ENCODE measurements around the gene COLGALT1.

Gene COLGALT1

DNA sequence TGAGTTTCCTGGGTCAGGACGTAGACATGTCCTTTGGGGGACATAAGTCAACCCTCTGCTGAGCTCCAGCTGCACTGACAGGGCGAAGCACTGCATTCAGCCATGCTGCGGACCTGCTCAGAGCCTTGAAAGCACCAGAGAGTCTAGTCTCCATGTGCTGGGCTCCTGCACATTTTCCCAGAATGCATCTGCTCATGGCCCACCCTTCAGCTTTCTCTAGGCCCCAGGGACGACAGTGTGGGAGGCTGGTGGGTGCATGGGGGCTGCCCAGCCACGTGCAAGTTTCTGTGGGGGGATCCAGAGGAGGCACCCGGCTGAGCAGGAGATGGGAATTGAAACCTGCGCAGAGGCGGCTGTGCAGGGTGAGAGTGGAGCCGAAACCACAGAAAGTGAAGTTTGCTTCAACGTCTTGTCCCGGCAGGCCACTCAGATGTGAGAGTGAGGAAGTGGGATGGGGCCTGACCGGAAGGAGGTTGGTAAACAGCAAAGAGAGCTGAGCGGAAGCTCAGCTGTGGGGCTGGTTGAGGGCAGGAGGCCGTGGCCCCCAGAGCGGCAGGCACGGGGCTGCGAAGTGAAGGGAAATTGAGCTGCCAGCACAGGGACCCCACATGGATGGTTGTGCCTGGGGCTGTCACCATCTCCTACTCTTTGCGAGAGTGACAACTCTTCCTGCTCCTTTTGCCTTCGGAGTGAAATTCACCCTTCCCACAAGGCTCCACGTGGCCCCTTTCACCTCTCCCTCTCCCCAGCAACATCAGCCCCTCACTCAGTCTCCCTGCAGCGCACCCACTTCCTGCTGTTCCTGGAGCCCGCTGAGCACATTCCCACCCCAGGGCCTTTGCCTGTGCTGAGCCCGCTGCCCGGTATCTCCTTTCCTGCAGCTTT lies 32.2 kb upstream of the COLGALT1 start:
- DNase-seq = no peak
- no peak overlapping the region for H3K4me3 ChIP-seq (ENCODE audit: low read length)
- H3K9ac ChIP-seq (ENCODE audit: low read length) = no peak overlapping the region
- H3K4ac ChIP-seq (ENCODE audit: low read depth, low read length) = no peak overlapping the region
- no peak overlapping the region for H3K27ac ChIP-seq (ENCODE audit: low read depth, low read length)
- no peak overlapping the region for H3K23ac ChIP-seq (ENCODE audit: low read length)
- no peak overlapping the region for H2BK5ac ChIP-seq (ENCODE audit: low read length)
- no peak overlapping the region for H4K5ac ChIP-seq (ENCODE audit: low read length)
- no CpG with 5 or more reads among the region's 24 CpGs for WGBS (ENCODE audit: extremely low coverage, insufficient coverage, low lambda C conversion rate)
- H3K56ac ChIP-seq (ENCODE audit: low read length) = no peak overlapping the region
- H2BK120ac ChIP-seq (ENCODE audit: low read depth, low read length) = no peak overlapping the region
- H3K79me1 ChIP-seq (ENCODE audit: low read length) = no peaks in the 10 kb centered on the region
- no peak overlapping the region for H4K8ac ChIP-seq (ENCODE audit: low read depth, low read length)
- H2AK5ac ChIP-seq (ENCODE audit: low read length) = no peak overlapping the region
- no peak overlapping the region for H3K4me2 ChIP-seq (ENCODE audit: low read length)
- no peaks in the 10 kb centered on the region for H3K4me1 ChIP-seq (ENCODE audit: control insufficient read depth, low read depth, low read length)
- H3K18ac ChIP-seq (ENCODE audit: low read length) = no peak overlapping the region
- H3K79me2 ChIP-seq (ENCODE audit: control insufficient read depth, insufficient read depth, low read length) = no peaks in the 10 kb centered on the region
- no peaks in the 10 kb centered on the region for H3K36me3 ChIP-seq (ENCODE audit: control insufficient read depth, insufficient read depth, low read length)
- no peak overlapping the region for H2BK15ac ChIP-seq (replicated peaks; ENCODE audit: low read depth)
- no peaks in the 10 kb centered on the region for H3K27me3 ChIP-seq (ENCODE audit: insufficient read depth, low read length, poor library complexity)

DNA sequence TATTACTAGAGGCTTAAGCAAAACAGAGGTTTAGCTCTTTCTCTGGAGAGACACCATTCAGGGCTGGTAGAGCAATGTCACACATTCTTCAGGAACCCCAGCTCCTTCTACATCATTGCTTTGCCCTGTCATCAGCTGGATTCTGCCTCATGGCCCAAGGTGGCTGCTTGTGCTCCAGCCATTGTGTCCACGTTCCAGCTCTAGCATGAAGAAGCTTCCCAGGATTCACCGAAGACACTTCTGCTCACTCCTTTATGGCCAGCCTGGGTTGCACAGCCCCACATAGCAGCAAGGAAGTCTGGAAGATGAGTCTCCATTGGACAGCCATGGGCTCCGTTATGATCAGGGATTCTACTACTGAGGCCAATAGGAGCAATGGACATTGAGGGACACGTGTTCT lies 30.8 kb upstream of the COLGALT1 start:
- no peak overlapping the region for H3K4me3 ChIP-seq (ENCODE audit: low read length)
- H3K36me3 ChIP-seq (ENCODE audit: control insufficient read depth, insufficient read depth, low read length) = no peaks in the 10 kb centered on the region
- no peak overlapping the region for H2BK15ac ChIP-seq (replicated peaks; ENCODE audit: low read depth)
- H3K18ac ChIP-seq (ENCODE audit: low read length) = no peak overlapping the region
- H3K56ac ChIP-seq (ENCODE audit: low read length) = no peak overlapping the region
- H2BK120ac ChIP-seq (ENCODE audit: low read depth, low read length) = no peak overlapping the region
- no peaks in the 10 kb centered on the region for H3K79me1 ChIP-seq (ENCODE audit: low read length)
- no peak overlapping the region for H2AK5ac ChIP-seq (ENCODE audit: low read length)
- no peaks in the 10 kb centered on the region for H3K4me1 ChIP-seq (ENCODE audit: control insufficient read depth, low read depth, low read length)
- H3K9ac ChIP-seq (ENCODE audit: low read length) = no peak overlapping the region
- no peak overlapping the region for H4K5ac ChIP-seq (ENCODE audit: low read length)
- DNase-seq = no peak
- WGBS (ENCODE audit: extremely low coverage, insufficient coverage, low lambda C conversion rate) = no CpG with 5 or more reads among the region's 4 CpGs
- H3K27ac ChIP-seq (ENCODE audit: low read depth, low read length) = no peak overlapping the region
- no peaks in the 10 kb centered on the region for H3K79me2 ChIP-seq (ENCODE audit: control insufficient read depth, insufficient read depth, low read length)
- no peaks in the 10 kb centered on the region for H3K27me3 ChIP-seq (ENCODE audit: insufficient read depth, low read length, poor library complexity)
- H2BK5ac ChIP-seq (ENCODE audit: low read length) = no peak overlapping the region
- no peak overlapping the region for H3K23ac ChIP-seq (ENCODE audit: low read length)
- no peak overlapping the region for H4K8ac ChIP-seq (ENCODE audit: low read depth, low read length)
- no peak overlapping the region for H3K4ac ChIP-seq (ENCODE audit: low read depth, low read length)
- H3K4me2 ChIP-seq (ENCODE audit: low read length) = no peak overlapping the region

DNA sequence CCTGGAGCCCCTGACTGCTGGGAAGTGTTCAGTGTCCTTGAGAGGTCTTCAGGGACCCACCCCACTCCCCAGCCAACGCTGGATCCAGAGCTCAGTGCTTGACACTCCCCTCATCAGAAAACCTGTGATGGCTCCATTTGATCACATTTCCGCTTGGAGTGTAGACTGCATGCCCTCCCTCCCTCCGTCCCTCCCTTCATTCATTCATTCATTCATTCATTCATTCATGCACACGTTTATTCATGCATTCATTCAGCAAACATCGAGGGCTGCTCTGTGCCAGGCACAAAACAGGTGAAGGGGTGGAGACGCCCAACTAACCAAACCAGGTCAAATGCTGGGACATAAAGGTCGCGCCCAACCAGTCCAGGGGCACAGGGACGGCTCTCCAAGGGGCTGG lies 30.3 kb upstream of the COLGALT1 start:
- Histone ChIP-seq H2BK15ac (replicated peaks; ENCODE audit: low read depth) (no peak overlapping the region), H3K27me3 (ENCODE audit: insufficient read depth, low read length, poor library complexity) (no peaks in the 10 kb centered on the region), H4K5ac (ENCODE audit: low read length) (no peak overlapping the region), H2BK120ac (ENCODE audit: low read depth, low read length) (no peak overlapping the region), H3K18ac (ENCODE audit: low read length) (no peak overlapping the region), H2BK5ac (ENCODE audit: low read length) (no peak overlapping the region), H2AK5ac (ENCODE audit: low read length) (no peak overlapping the region), H3K23ac (ENCODE audit: low read length) (no peak overlapping the region), H3K79me1 (ENCODE audit: low read length) (no peaks in the 10 kb centered on the region), H3K36me3 (ENCODE audit: control insufficient read depth, insufficient read depth, low read length) (no peaks in the 10 kb centered on the region), H4K8ac (ENCODE audit: low read depth, low read length) (no peak overlapping the region), H3K27ac (ENCODE audit: low read depth, low read length) (no peak overlapping the region), H3K4ac (ENCODE audit: low read depth, low read length) (no peak overlapping the region), H3K4me3 (ENCODE audit: low read length) (no peak overlapping the region), H3K79me2 (ENCODE audit: control insufficient read depth, insufficient read depth, low read length) (no peaks in the 10 kb centered on the region), H3K9ac (ENCODE audit: low read length) (no peak overlapping the region), H3K56ac (ENCODE audit: low read length) (no peak overlapping the region), H3K4me1 (ENCODE audit: control insufficient read depth, low read depth, low read length) (no peaks in the 10 kb centered on the region), H3K4me2 (ENCODE audit: low read length) (no peak overlapping the region)
- no peak for DNase-seq
- no CpG with 5 or more reads among the region's 9 CpGs for WGBS (ENCODE audit: extremely low coverage, insufficient coverage, low lambda C conversion rate)

DNA sequence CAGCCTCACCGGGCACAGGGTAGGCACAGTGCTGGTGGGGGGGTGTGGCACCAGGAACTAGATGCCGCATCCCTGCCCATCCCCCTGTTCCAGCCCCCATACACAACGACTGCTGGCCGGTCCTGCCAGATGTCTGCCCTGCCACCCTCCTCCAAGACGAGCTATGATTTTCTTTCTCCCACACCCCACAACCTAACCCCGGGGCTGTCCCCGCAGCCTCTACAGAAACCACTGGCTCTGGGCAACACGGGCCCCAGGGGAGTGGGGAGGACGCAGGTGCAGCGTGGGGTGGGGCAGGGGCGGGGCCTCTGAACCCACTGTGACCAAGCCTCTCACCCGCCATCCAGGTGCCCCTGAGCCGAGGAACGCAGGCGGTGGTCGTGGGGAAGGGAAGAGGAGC lies 28.5 kb upstream of the COLGALT1 start:
- peaks cover 4% of the 10 kb centered on the region for H3K4me1 ChIP-seq (ENCODE audit: control insufficient read depth, low read depth, low read length)
- H3K36me3 ChIP-seq (ENCODE audit: control insufficient read depth, insufficient read depth, low read length) = no peaks in the 10 kb centered on the region
- H3K79me1 ChIP-seq (ENCODE audit: low read length) = no peaks in the 10 kb centered on the region
- no peak overlapping the region for H2BK15ac ChIP-seq (replicated peaks; ENCODE audit: low read depth)
- no peaks in the 10 kb centered on the region for H3K27me3 ChIP-seq (ENCODE audit: insufficient read depth, low read length, poor library complexity)
- H3K9ac ChIP-seq (ENCODE audit: low read length) = no peak overlapping the region
- no peak overlapping the region for H4K8ac ChIP-seq (ENCODE audit: low read depth, low read length)
- no peak overlapping the region for H4K5ac ChIP-seq (ENCODE audit: low read length)
- H3K79me2 ChIP-seq (ENCODE audit: control insufficient read depth, insufficient read depth, low read length) = no peaks in the 10 kb centered on the region
- H3K4me3 ChIP-seq (ENCODE audit: low read length) = no peak overlapping the region
- WGBS (ENCODE audit: extremely low coverage, insufficient coverage, low lambda C conversion rate) = no CpG with 5 or more reads among the region's 16 CpGs
- H3K4me2 ChIP-seq (ENCODE audit: low read length) = no peak overlapping the region
- DNase-seq = no peak
- H3K4ac ChIP-seq (ENCODE audit: low read depth, low read length) = no peak overlapping the region
- no peak overlapping the region for H2BK120ac ChIP-seq (ENCODE audit: low read depth, low read length)
- H3K27ac ChIP-seq (ENCODE audit: low read depth, low read length) = no peak overlapping the region
- no peak overlapping the region for H2BK5ac ChIP-seq (ENCODE audit: low read length)
- no peak overlapping the region for H3K23ac ChIP-seq (ENCODE audit: low read length)
- H3K56ac ChIP-seq (ENCODE audit: low read length) = no peak overlapping the region
- H2AK5ac ChIP-seq (ENCODE audit: low read length) = no peak overlapping the region
- no peak overlapping the region for H3K18ac ChIP-seq (ENCODE audit: low read length)

DNA sequence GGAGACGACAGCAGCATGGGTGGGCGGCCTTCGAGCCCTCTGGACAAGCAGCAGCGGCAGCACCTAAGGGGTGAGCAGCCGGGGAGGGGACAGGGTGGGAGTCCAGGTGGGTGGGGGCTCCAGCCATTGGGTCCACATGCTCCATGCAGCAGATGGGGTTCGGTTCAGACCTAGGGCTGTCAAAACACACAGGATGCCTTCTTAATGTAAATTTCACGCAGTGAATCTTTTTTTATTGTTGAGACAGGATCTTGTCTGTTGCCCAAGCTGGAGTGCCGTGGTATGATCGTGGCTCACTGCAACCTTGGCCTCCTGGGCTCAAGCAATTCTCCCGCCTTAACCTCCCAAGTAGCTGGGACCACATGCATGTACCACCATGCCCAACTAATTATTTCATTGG lies 28.1 kb upstream of the COLGALT1 start:
- H3K56ac ChIP-seq (ENCODE audit: low read length) = no peak overlapping the region

DNA sequence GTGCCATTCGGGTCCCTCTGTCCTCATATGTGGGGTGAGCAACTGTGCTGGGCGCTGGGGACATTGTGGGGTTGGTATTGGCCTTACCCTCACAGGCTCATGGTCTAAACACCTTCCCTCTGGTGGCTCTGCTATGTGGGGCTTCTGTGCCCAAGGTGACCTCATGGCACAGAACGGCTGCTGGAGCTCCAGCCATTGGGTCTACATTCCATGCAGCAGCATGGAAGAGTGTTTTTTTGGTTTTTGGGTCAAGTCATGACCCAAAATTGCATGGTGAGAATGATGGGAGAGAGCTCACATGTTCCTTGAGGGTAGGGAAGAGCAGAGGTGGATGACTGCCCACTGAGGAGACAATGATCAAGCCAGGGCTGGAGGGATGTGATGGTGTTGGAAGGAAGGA lies 26.8 kb upstream of the COLGALT1 start:
- no peaks in the 10 kb centered on the region for H3K79me1 ChIP-seq (ENCODE audit: low read length)
- no peak for DNase-seq
- no peaks in the 10 kb centered on the region for H3K27me3 ChIP-seq (ENCODE audit: insufficient read depth, low read length, poor library complexity)
- no peak overlapping the region for H3K4me3 ChIP-seq (ENCODE audit: low read length)
- H3K27ac ChIP-seq (ENCODE audit: low read depth, low read length) = no peak overlapping the region
- H4K8ac ChIP-seq (ENCODE audit: low read depth, low read length) = no peak overlapping the region
- H2BK5ac ChIP-seq (ENCODE audit: low read length) = no peak overlapping the region
- peaks cover 4% of the 10 kb centered on the region for H3K4me1 ChIP-seq (ENCODE audit: control insufficient read depth, low read depth, low read length)
- no peak overlapping the region for H2BK120ac ChIP-seq (ENCODE audit: low read depth, low read length)
- H3K9ac ChIP-seq (ENCODE audit: low read length) = no peak overlapping the region
- H3K4ac ChIP-seq (ENCODE audit: low read depth, low read length) = no peak overlapping the region
- H2BK15ac ChIP-seq (replicated peaks; ENCODE audit: low read depth) = no peak overlapping the region
- no peak overlapping the region for H3K18ac ChIP-seq (ENCODE audit: low read length)
- no CpG with 5 or more reads among the region's 3 CpGs for WGBS (ENCODE audit: extremely low coverage, insufficient coverage, low lambda C conversion rate)
- no peak overlapping the region for H3K56ac ChIP-seq (ENCODE audit: low read length)
- H4K5ac ChIP-seq (ENCODE audit: low read length) = no peak overlapping the region
- no peak overlapping the region for H3K4me2 ChIP-seq (ENCODE audit: low read length)
- H2AK5ac ChIP-seq (ENCODE audit: low read length) = no peak overlapping the region
- no peaks in the 10 kb centered on the region for H3K79me2 ChIP-seq (ENCODE audit: control insufficient read depth, insufficient read depth, low read length)
- H3K23ac ChIP-seq (ENCODE audit: low read length) = no peak overlapping the region
- no peaks in the 10 kb centered on the region for H3K36me3 ChIP-seq (ENCODE audit: control insufficient read depth, insufficient read depth, low read length)

More for the DNA sequence above, 28.1 kb upstream of the COLGALT1 start:
- H4K8ac ChIP-seq (ENCODE audit: low read depth, low read length) = no peak overlapping the region
- H3K4me2 ChIP-seq (ENCODE audit: low read length) = no peak overlapping the region
- no peaks in the 10 kb centered on the region for H3K27me3 ChIP-seq (ENCODE audit: insufficient read depth, low read length, poor library complexity)
- H3K79me2 ChIP-seq (ENCODE audit: control insufficient read depth, insufficient read depth, low read length) = no peaks in the 10 kb centered on the region
- DNase-seq = no peak
- H3K18ac ChIP-seq (ENCODE audit: low read length) = no peak overlapping the region
- H2AK5ac ChIP-seq (ENCODE audit: low read length) = no peak overlapping the region
- no peaks in the 10 kb centered on the region for H3K79me1 ChIP-seq (ENCODE audit: low read length)
- H3K4me3 ChIP-seq (ENCODE audit: low read length) = no peak overlapping the region
- no peaks in the 10 kb centered on the region for H3K36me3 ChIP-seq (ENCODE audit: control insufficient read depth, insufficient read depth, low read length)
- H3K4ac ChIP-seq (ENCODE audit: low read depth, low read length) = no peak overlapping the region
- peaks cover 4% of the 10 kb centered on the region for H3K4me1 ChIP-seq (ENCODE audit: control insufficient read depth, low read depth, low read length)
- H4K5ac ChIP-seq (ENCODE audit: low read length) = no peak overlapping the region
- no peak overlapping the region for H2BK120ac ChIP-seq (ENCODE audit: low read depth, low read length)
- no peak overlapping the region for H3K9ac ChIP-seq (ENCODE audit: low read length)
- no peak overlapping the region for H3K27ac ChIP-seq (ENCODE audit: low read depth, low read length)
- no CpG with 5 or more reads among the region's 10 CpGs for WGBS (ENCODE audit: extremely low coverage, insufficient coverage, low lambda C conversion rate)
- H2BK15ac ChIP-seq (replicated peaks; ENCODE audit: low read depth) = no peak overlapping the region
- no peak overlapping the region for H2BK5ac ChIP-seq (ENCODE audit: low read length)
- no peak overlapping the region for H3K23ac ChIP-seq (ENCODE audit: low read length)

All from mesendoderm (in vitro differentiated cells).